SK-N-SH (cell line): ENCODE data around the gene B3GAT3. TPM values are rescaled to one million over a fixed set of nuclear protein-coding genes. Genes with fewer than 3 reads are reported as not detected.

Experiments used
- CTCF ChIA-PET: fragments of 300-600, 350-600 bp; formaldehyde crosslinking; extraction: SDS; loops from one replicate; lab custom pipeline; 2021; lab: Yijun Ruan, JAX
- POLR2A ChIA-PET: fragments of 350-600 bp; sonication (Branson Sonifier 250); formaldehyde crosslinking; extraction: SDS; loops from one replicate; lab custom pipeline; 2020; ENCODE audit warnings: antibody characterized with exemption, inconsistent platforms; lab: Yijun Ruan, JAX
- DNase-seq: peaks from one replicate; pipeline ENCODE4 v3.0.0; 2012
- H2AFZ ChIP-seq: fragments of 200-600 bp; sonication (generic); 2 replicates; pipeline ENCODE4 v1.8.1; 2016; ENCODE audit warnings: antibody characterized with exemption, mild to moderate bottlenecking, low read depth
- H3F3A ChIP-seq: fragments of 200-600 bp; sonication (generic); replicated peaks from 2 replicates; pipeline ENCODE3; 2016; ENCODE audit warnings: antibody characterized with exemption, mild to moderate bottlenecking; ENCODE audit not compliant: insufficient read depth
- H3K27ac ChIP-seq, 2 experiments: fragments of 200-500 bp in 1 of 2; fragments of 200-600 bp in 1 of 2; sonication (Bioruptor generic) in 1 of 2; sonication (generic), shearing (Covaris generic) in 1 of 2; 2 replicates each; pipeline versions ENCODE4 v1.5.1 to v1.6.1; 2014 to 2016; ENCODE audit warnings: low read depth in 2 of 2, inconsistent platforms in 1 of 2, low read length in 1 of 2, mild to moderate bottlenecking in 1 of 2, mixed read lengths in 1 of 2
- H3K27me3 ChIP-seq: fragments of 200-600 bp; sonication (generic), shearing (Covaris generic); 2 replicates; pipeline ENCODE4 v1.6.1; 2016; ENCODE audit warnings: mixed run types; ENCODE audit not compliant: insufficient read depth
- H3K36me3 ChIP-seq, 2 experiments: fragments of 200-500 bp in 1 of 2; fragments of 200-600 bp in 1 of 2; sonication (Bioruptor generic) in 1 of 2; sonication (generic) in 1 of 2; replicated peaks in 1 of 2; 2 replicates each; pipeline versions ENCODE3 to v1.5.1; 2014 to 2016; ENCODE audit warnings: low read length in 1 of 2, mild to moderate bottlenecking in 1 of 2; ENCODE audit not compliant: insufficient read depth in 2 of 2, control insufficient read depth in 1 of 2
- H3K4me1 ChIP-seq, 2 experiments: fragments of 200-500 bp in 1 of 2; fragments of 200-600 bp in 1 of 2; sonication (Bioruptor generic) in 1 of 2; sonication (generic), shearing (Covaris generic) in 1 of 2; 2 replicates each; pipeline versions ENCODE4 v1.5.1 to v1.6.1; 2014 to 2016; ENCODE audit warnings: low read depth in 1 of 2, low read length in 1 of 2, mixed run types in 1 of 2; ENCODE audit not compliant: insufficient read depth in 2 of 2, control insufficient read depth in 1 of 2
- H3K4me2 ChIP-seq: fragments of 200-600 bp; sonication (generic), shearing (Covaris generic); 2 replicates; pipeline ENCODE4 v1.6.1; 2017; ENCODE audit warnings: mixed run types
- H3K4me3 ChIP-seq, 2 experiments: fragments of 200-500 bp in 1 of 2; fragments of 200-600 bp in 1 of 2; sonication (Bioruptor generic) in 1 of 2; sonication (generic), shearing (Covaris generic) in 1 of 2; 2 replicates each; pipeline versions ENCODE4 v1.5.1 to v1.8.1; 2014 to 2016; ENCODE audit warnings: low read depth in 2 of 2, inconsistent platforms in 1 of 2, low read length in 1 of 2, mild to moderate bottlenecking in 1 of 2, mixed read lengths in 1 of 2, moderate library complexity in 1 of 2
- H3K79me2 ChIP-seq: fragments of 200-600 bp; sonication (generic); 2 replicates; pipeline ENCODE4 v1.8.1; 2017; ENCODE audit warnings: mild to moderate bottlenecking; ENCODE audit not compliant: insufficient read depth
- H3K9ac ChIP-seq: fragments of 200-600 bp; sonication (generic); 2 replicates; pipeline ENCODE4 v1.6.1; 2017; ENCODE audit warnings: mixed run types
- H3K9me2 ChIP-seq: fragments of 200-600 bp; sonication (generic); 2 replicates; pipeline ENCODE4 v1.6.1; 2017; ENCODE audit warnings: mixed run types
- H3K9me3 ChIP-seq: fragments of 200-600 bp; sonication (generic); 2 replicates; pipeline ENCODE4 v1.6.1; 2017; ENCODE audit warnings: mixed run types, mild to moderate bottlenecking, moderate library complexity
- H4K20me1 ChIP-seq: fragments of 200-600 bp; sonication (generic); 2 replicates; pipeline ENCODE4 v1.6.1; 2017; ENCODE audit warnings: mild to moderate bottlenecking, mixed run types; ENCODE audit not compliant: insufficient read depth
- ELF1 ChIP-seq: IDR thresholded peaks from 2 replicates; pipeline ENCODE4 v1.4.0; 2012
- EP300 ChIP-seq, 2 experiments: IDR thresholded peaks; 2 replicates each; pipeline versions ENCODE4 v1.4.0 to v1.6.1; 2012; ENCODE audit warnings: borderline replicate concordance in 1 of 2, low read depth in 1 of 2, low read length in 1 of 2
- EZH2phosphoT487 ChIP-seq: fragments of 200-600 bp; sonication (generic); IDR thresholded peaks from 2 replicates; pipeline ENCODE4 v1.6.1; 2017; ENCODE audit warnings: low read depth, mixed run types, mild to moderate bottlenecking, antibody characterized with exemption, moderate library complexity, borderline replicate concordance
- FOSL2 ChIP-seq: IDR thresholded peaks from 2 replicates; pipeline ENCODE4 v1.4.0; 2012; ENCODE audit warnings: low read depth, mild to moderate bottlenecking, moderate library complexity, borderline replicate concordance
- MXI1 ChIP-seq: IDR thresholded peaks from 2 replicates; pipeline ENCODE4 v1.6.1; 2012; ENCODE audit warnings: mild to moderate bottlenecking, low read depth, low read length, improper control_type of control experiment
- NFIC ChIP-seq: IDR thresholded peaks from 2 replicates; pipeline ENCODE4 v1.4.0; 2012; ENCODE audit warnings: borderline replicate concordance
- RCOR1 ChIP-seq: fragments of 150-350 bp; IDR thresholded peaks from 2 replicates; pipeline ENCODE4 v1.6.1; 2017; ENCODE audit warnings: antibody characterized with exemption, low read length
- REST ChIP-seq: IDR thresholded peaks from 2 replicates; pipeline ENCODE4 v1.6.1; 2012; ENCODE audit warnings: mild to moderate bottlenecking, low read depth, low read length, moderate library complexity
- SIN3A ChIP-seq: IDR thresholded peaks from 2 replicates; pipeline ENCODE4 v1.6.1; 2012; ENCODE audit warnings: low read depth, mild to moderate bottlenecking, low read length, moderate library complexity, borderline replicate concordance
- TAF1 ChIP-seq: IDR thresholded peaks from 2 replicates; pipeline ENCODE4 v1.6.1; 2012; ENCODE audit warnings: low read depth, mild to moderate bottlenecking, low read length, moderate library complexity, borderline replicate concordance
- TEAD4 ChIP-seq: IDR thresholded peaks from 2 replicates; pipeline ENCODE4 v1.4.0; 2012; ENCODE audit warnings: mild to moderate bottlenecking, borderline replicate concordance; ENCODE audit not compliant: insufficient read depth
- USF1 ChIP-seq: IDR thresholded peaks from 2 replicates; pipeline ENCODE4 v1.4.0; 2012; ENCODE audit warnings: low read depth, borderline replicate concordance
- ZBTB33 ChIP-seq: IDR thresholded peaks from 2 replicates; pipeline ENCODE4 v1.4.0; 2012; ENCODE audit warnings: low read depth, borderline replicate concordance
- WGBS: methylation state at CpG from one replicate; pipeline ENCODE4 v1.1.6; 2017; ENCODE audit warnings: low lambda C conversion rate; 5-methylcytosine and 5-hydroxymethylcytosine counted together
- polyA plus RNA-seq, 3 experiments: library from polyadenylated mRNA; depleted of rRNA; stranded (reverse); fragments of >200 nt; gene quantifications; 2 replicates each; pipeline ENCODE4 v1.2.3, GENCODE V29; 2012
- TF ChIP-seq, protein P1 (sequence below): fragments of 150-350 bp; IDR thresholded peaks from 2 replicates; pipeline ENCODE4 v1.6.1; 2017; ENCODE audit warnings: antibody characterized with exemption, low read length, low read depth, borderline replicate concordance

B3GAT3 gene
- polyA plus RNA-seq, 1 of the 3 experiments (the other 2 are of a cell fraction), result 104 TPM

DNA sequence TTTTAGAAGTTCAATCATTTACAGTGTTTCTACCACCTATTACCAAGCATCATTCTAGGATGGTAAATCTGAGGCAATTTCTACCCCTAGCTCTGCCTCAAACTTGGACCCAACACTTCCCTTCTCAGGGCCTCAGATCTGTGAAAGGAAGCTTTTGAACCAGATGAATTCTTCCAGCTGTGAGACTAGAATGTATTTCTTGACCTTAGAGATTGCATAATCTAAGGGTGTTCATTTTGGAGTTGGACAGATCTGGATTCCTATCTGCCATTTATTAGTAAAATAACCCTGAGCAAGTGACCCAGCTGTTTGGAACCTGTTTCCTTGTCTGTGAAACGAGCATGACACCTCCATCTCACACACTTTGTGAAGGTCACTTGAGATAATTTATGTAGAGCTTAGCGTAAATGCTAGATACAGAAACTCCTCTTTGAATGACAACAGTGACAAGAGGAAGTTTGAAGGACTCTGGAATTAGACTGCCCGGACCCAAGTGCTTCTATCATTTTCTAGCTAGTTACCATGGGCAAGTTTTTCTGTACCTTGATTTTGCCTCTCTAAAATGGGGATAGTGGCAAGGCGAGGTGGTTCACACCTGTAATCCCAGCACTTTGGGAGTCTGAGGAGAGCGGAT lies 35.1 kb upstream of the B3GAT3 start:
- Histone ChIP-seq H4K20me1 (no peaks in the 10 kb centered on the region), H2AFZ (no peak overlapping the region), H3K4me3 (no peak overlapping the region), H3K36me3 (peaks cover 0 to 14% of the 10 kb centered on the region in 2 experiments), H3K9ac (no peak overlapping the region), H3K27ac (no peak overlapping the region), H3K4me2 (no peak overlapping the region), H3K9me2 (no peaks in the 10 kb centered on the region), H3K4me1 (peaks cover under 1 to 4% of the 10 kb centered on the region in 2 experiments; a peak in 2 of 4 replicates), H3F3A (peaks cover 14% of the 10 kb centered on the region), H3K79me2 (peaks cover 12% of the 10 kb centered on the region), H3K9me3 (no peaks in the 10 kb centered on the region), H3K27me3 (no peaks in the 10 kb centered on the region)
- no peak for DNase-seq
- ChIA-PET POLR2A (interaction anchor here (1.3 to 2.9 kb wide), 3 partner anchors 8 to 65 kb away, joined by 3 to 11 read pairs (median 11); partner anchors contain the start of genes C11orf98, CSKMT, LBHD1 and TUT1), CTCF (interaction anchor here (0.9 to 1.5 kb wide), 4 partner anchors 20 to 262 kb away, joined by 3 read pairs; no protein-coding TSS in a partner anchor)
- WGBS, result 86% methylated on average over 5 of the region's 5 CpGs
- TF ChIP-seq, protein P1, sequence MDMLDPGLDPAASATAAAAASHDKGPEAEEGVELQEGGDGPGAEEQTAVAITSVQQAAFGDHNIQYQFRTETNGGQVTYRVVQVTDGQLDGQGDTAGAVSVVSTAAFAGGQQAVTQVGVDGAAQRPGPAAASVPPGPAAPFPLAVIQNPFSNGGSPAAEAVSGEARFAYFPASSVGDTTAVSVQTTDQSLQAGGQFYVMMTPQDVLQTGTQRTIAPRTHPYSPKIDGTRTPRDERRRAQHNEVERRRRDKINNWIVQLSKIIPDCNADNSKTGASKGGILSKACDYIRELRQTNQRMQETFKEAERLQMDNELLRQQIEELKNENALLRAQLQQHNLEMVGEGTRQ, result no peak
- no peak for TF ChIP-seq USF1
- TF ChIP-seq RCOR1, result no peak
- no peak for TF ChIP-seq EP300 (IDR thresholded peaks at IDR 0.05; ENCODE audit: borderline replicate concordance in 1 of 2, low read depth in 1 of 2, low read length in 1 of 2)
- no peak for TF ChIP-seq NFIC
- no peak for TF ChIP-seq EZH2phosphoT487

DNA sequence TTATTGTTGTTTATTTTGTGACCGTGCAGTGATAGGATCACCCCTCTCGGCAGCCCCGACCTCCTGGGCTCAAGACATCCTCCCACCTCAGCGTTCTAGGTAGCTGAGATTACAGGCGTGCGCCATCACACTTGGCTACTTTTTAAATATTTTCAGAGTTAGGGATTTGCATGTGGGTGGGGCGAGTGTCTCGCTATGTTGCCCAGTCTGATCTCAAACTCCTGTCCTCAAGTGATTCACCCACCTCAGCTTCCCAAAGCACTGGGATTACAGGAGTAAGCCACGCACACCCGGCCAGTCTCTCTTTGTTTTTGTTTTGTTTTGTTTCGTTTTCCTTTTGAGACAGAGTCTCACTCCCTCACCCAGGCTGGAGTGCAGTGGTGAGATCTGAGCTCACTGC lies 32.5 kb upstream of the B3GAT3 start:
- H3K4me2 ChIP-seq, result no peak overlapping the region
- no peak overlapping the region for H3K4me3 ChIP-seq
- H3K27me3 ChIP-seq, result no peaks in the 10 kb centered on the region
- peaks cover 0 to 5% of the 10 kb centered on the region in 2 experiments for H3K36me3 ChIP-seq
- peak overlapping the region; percentile 97; the same call in 1 of the 2 replicates for H2AFZ ChIP-seq
- H3K9me2 ChIP-seq, result no peaks in the 10 kb centered on the region
- ChIA-PET POLR2A (interaction anchor here (2.2 kb wide), 1 partner anchor 10 kb away, joined by 31 read pairs; the partner anchor contains the start of genes C11orf98 and CSKMT), CTCF (interaction anchor here (1.6 kb wide), 1 partner anchor 41 kb away, joined by 4 read pairs; the partner anchor contains the start of gene ROM1)
- H3F3A ChIP-seq, result peaks cover 5% of the 10 kb centered on the region
- H4K20me1 ChIP-seq, result no peaks in the 10 kb centered on the region
- 90% methylated on average over 11 of the region's 11 CpGs for WGBS
- H3K27ac ChIP-seq, result no peak overlapping the region
- peaks cover 30% of the 10 kb centered on the region for H3K79me2 ChIP-seq
- no peak for DNase-seq
- H3K9ac ChIP-seq, result no peak overlapping the region
- TF ChIP-seq ELF1, result no peak
- TF ChIP-seq FOSL2, result no peak
- no peak for TF ChIP-seq USF1
- TF ChIP-seq REST, result no peak
- TF ChIP-seq MXI1, result no peak
- no peak for TF ChIP-seq NFIC
- TF ChIP-seq SIN3A, result no peak
- no peak for TF ChIP-seq TEAD4
- no peak for TF ChIP-seq ZBTB33
- no peak for TF ChIP-seq TAF1
- peaks cover 2 to 5% of the 10 kb centered on the region in 2 experiments; a peak in 2 of 4 replicates for H3K4me1 ChIP-seq
- no peaks in the 10 kb centered on the region for H3K9me3 ChIP-seq
